Measurements from ENCODE around the gene C2CD4D. TPM values are rescaled to one million over a fixed set of nuclear protein-coding genes. Genes with fewer than 3 reads are reported as not detected.

C2CD4D gene
- total and polyA plus RNA-seq, 5 donors = 0.05 to 0.21 (median 0.14) TPM; not detected in 1

DNA sequence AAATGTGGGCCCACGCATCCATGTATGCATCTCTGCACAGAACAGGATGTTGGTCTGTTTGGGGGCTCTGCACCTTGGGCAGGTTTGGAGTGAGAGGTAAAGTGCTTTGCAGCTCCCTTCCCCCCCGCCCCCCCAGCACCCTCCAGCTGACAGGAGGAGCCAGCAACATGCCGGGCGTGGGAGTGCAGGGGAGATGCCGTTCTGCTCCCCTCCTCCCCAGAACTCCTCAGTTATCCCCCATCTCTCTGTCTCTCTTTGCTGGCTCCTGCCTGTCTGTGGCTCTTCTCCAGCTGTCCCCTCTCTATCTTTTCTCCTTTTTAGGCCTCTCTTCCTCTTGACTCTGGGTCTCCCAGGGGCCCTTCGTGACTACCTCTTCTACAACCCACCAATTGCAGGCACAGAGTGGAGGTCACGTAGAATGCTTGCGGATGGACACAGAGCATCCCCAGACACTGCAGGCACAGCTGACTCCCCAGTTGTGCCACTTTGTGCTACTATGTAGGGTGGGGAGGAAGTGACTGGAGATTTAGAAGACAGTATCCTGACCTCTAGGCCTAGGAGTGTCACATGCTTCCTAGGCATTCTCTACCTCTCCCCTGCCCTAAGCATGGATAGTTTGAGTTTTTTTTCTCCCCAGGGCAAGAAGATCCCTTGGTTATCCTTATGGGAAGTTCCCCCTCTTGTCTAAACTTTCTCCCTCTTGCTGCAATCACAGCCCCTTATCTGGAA lies 6.3 kb downstream of the C2CD4D start:
- Histone ChIP-seq H3K4me1 (ENCODE audit: control insufficient read depth, insufficient read depth, low read length) (peaks cover 3% of the 10 kb centered on the region), H3K27me3 (ENCODE audit: control insufficient read depth, insufficient read depth) (no peaks in the 10 kb centered on the region), H3K9me3 (ENCODE audit: control insufficient read depth, low read length) (no peaks in the 10 kb centered on the region), H3K4me3 (ENCODE audit: low read length) (no peak overlapping the region), H3K27ac (ENCODE audit: low read length) (no peak overlapping the region)
- ATAC-seq (no peak), DNase-seq (no peak)
- 75% methylated on average over 8 of the region's 8 CpGs for WGBS
- intact Hi-C loops (cut with DNase I) = loop anchor here in 2 of 4 donors (10.0 kb wide), 1 partner anchor 239 kb away; no protein-coding TSS in a partner anchor

DNA sequence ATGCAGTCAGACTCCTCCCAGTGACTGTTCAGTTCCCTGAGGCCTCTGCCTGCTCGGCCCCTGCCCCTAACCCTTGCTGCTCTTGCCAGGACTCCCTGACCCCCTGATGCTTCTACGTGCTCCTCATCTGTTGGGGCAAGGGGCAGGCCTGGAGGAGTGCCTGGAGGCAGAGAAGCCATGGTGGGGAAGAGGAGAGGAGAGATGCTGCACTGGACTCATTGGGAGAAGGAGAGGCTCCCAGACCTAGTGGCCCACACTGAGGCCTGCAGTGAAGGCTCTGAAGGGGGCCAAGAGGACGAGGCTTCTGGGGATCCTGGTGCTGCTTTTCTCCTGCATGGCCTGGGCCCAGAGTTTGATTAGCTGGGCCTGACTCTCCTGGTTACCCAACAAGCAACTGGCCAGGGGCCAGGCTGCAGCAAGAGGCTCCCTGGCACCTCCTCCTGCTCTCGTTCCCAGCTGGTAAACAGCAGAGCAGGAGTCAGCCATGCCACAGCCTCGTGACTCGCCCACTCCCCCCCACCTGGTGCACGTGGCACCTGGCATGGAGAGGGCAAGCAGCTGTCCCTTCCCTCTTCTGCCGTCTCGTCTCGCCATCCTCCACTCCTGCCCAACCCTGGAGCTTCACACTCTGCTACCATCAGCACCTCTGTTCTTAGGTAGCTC lies 7.2 kb downstream of the C2CD4D start:
- DNase-seq = peak; percentile 79 to 90 (median 88)

GRCh38 chr1:151831605-151832004 lies 8.0 kb downstream of the C2CD4D start, which contains the start of gene RORC:
Gene RORC, minus strand, starts transcription at chr1:151831802. Its CDS starts 38 bp downstream, at chr1:151831764.
- ATAC-seq = peak; percentile 17 to 67
- Histone ChIP-seq H3K4me3 (ENCODE audit: low read length) (no peak within 1 kb of the TSS), H3K27me3 (ENCODE audit: control insufficient read depth, insufficient read depth) (no peaks in the 10 kb centered on the region), H3K4me1 (ENCODE audit: control insufficient read depth, insufficient read depth, low read length) (peaks cover 3% of the 10 kb centered on the region), H3K27ac (ENCODE audit: low read length) (no peak within 1 kb of the TSS), H3K9me3 (ENCODE audit: control insufficient read depth, low read length) (no peaks in the 10 kb centered on the region)
- intact Hi-C loops (cut with DNase I) = loop anchor here in 2 of 4 donors (10.0 kb wide), 1 partner anchor 237 kb away; no protein-coding TSS in a partner anchor
- 69% methylated on average over 5 of the region's 5 CpGs for WGBS
- peak in 1 of 3 donors; percentile 73 for DNase-seq

More for the DNA sequence above, 7.2 kb downstream of the C2CD4D start:
- H3K4me1 ChIP-seq (ENCODE audit: control insufficient read depth, insufficient read depth, low read length) = peaks cover 3% of the 10 kb centered on the region
- no peak overlapping the region for H3K4me3 ChIP-seq (ENCODE audit: low read length)
- no peaks in the 10 kb centered on the region for H3K27me3 ChIP-seq (ENCODE audit: control insufficient read depth, insufficient read depth)
- 53% methylated on average over 10 of the region's 10 CpGs for WGBS
- H3K27ac ChIP-seq (ENCODE audit: low read length) = no peak overlapping the region
- peak; percentile 61 to 62 for ATAC-seq
- no peaks in the 10 kb centered on the region for H3K9me3 ChIP-seq (ENCODE audit: control insufficient read depth, low read length)
- intact Hi-C loops (cut with DNase I) = loop anchor here in 2 of 4 donors (10.0 kb wide), 1 partner anchor 238 kb away; no protein-coding TSS in a partner anchor

GRCh38 chr1:151831256-151831591 lies 8.4 kb downstream of the C2CD4D start:
- ATAC-seq = no peak
- intact Hi-C loops (cut with DNase I) = loop anchor here in 2 of 4 donors (10.0 kb wide), 1 partner anchor 236 kb away; no protein-coding TSS in a partner anchor
- no peak overlapping the region for H3K4me3 ChIP-seq (ENCODE audit: low read length)
- no peaks in the 10 kb centered on the region for H3K27me3 ChIP-seq (ENCODE audit: control insufficient read depth, insufficient read depth)
- no peaks in the 10 kb centered on the region for H3K9me3 ChIP-seq (ENCODE audit: control insufficient read depth, low read length)
- peaks cover 3% of the 10 kb centered on the region for H3K4me1 ChIP-seq (ENCODE audit: control insufficient read depth, insufficient read depth, low read length)
- WGBS = 80% methylated on average over 4 of the region's 4 CpGs
- H3K27ac ChIP-seq (ENCODE audit: low read length) = no peak overlapping the region
- no peak for DNase-seq

DNA sequence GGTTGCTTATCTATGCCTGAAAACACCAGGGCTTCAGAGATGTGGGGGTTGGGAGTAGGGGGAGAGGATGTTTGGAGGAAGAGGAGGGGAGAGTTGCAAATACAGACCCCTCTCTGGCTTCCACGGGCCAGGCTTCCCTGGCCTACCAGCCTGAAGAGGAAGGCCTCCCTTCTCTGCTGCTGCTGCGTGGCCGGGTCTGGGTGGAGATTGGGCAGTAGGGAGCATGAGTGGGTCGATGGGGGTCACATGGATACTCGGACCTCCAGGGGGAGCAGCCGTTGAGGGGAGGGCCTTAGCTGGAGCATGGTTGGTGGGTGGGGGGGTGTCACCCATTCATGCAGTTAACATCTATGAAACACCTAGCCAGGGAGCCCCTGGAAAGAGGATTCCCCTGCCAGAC lies 9.6 kb downstream of the C2CD4D start:
- ATAC-seq = no peak
- intact Hi-C loops (cut with DNase I) = loop anchor here in 2 of 4 donors (10.0 kb wide), 1 partner anchor 235 kb away; no protein-coding TSS in a partner anchor
- H3K4me3 ChIP-seq (ENCODE audit: low read length) = no peak overlapping the region
- no peaks in the 10 kb centered on the region for H3K27me3 ChIP-seq (ENCODE audit: control insufficient read depth, insufficient read depth)
- H3K4me1 ChIP-seq (ENCODE audit: control insufficient read depth, insufficient read depth, low read length) = peaks cover 3% of the 10 kb centered on the region
- no peak overlapping the region for H3K27ac ChIP-seq (ENCODE audit: low read length)
- no peaks in the 10 kb centered on the region for H3K9me3 ChIP-seq (ENCODE audit: control insufficient read depth, low read length)
- DNase-seq = no peak
- WGBS = 47% methylated on average over 6 of the region's 6 CpGs

DNA sequence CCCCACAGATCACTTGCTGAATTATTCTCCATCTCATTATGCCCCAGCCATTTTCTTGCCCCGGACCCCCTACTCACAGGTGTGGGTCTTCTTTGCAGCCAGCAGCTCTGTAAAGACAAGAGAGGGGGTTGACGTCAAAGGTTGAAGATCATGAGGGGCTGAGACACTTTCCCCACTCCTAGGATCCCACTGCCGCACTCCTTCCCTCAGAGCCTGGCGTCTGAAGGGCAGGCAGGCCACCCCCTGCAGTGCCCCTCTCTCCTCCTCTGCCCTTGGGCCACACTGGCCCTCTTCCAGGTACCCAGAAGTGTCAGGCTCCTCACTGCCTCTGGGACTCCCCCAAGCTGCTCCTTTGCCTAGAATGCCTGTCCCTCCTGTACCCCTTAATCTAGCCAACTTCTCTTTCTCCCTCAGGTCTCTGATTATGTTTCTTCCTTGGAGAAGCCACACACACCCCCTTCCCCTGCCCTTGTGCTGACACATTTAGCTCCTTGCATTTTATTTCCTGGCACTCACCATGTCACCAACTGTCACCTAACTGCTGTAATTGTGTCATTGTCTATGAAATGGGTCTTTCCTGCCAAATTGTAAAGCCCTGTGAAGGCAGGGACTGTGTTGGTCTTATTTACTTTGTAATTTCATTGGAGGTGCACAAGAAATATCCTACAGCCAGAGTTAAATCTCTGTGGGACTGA lies 10.1 kb downstream of the C2CD4D start:
- no peak for ATAC-seq
- Histone ChIP-seq H3K4me3 (ENCODE audit: low read length) (no peak overlapping the region), H3K27me3 (ENCODE audit: control insufficient read depth, insufficient read depth) (no peaks in the 10 kb centered on the region), H3K9me3 (ENCODE audit: control insufficient read depth, low read length) (no peaks in the 10 kb centered on the region), H3K27ac (ENCODE audit: low read length) (no peak overlapping the region), H3K4me1 (ENCODE audit: control insufficient read depth, insufficient read depth, low read length) (peaks cover 3% of the 10 kb centered on the region)
- DNase-seq = peak in 1 of 3 donors; percentile 37
- 42% methylated on average over 4 of the region's 4 CpGs for WGBS
- intact Hi-C loops (cut with DNase I) = loop anchor here in 2 of 4 donors (10.0 kb wide), 1 partner anchor 235 kb away; no protein-coding TSS in a partner anchor

DNA sequence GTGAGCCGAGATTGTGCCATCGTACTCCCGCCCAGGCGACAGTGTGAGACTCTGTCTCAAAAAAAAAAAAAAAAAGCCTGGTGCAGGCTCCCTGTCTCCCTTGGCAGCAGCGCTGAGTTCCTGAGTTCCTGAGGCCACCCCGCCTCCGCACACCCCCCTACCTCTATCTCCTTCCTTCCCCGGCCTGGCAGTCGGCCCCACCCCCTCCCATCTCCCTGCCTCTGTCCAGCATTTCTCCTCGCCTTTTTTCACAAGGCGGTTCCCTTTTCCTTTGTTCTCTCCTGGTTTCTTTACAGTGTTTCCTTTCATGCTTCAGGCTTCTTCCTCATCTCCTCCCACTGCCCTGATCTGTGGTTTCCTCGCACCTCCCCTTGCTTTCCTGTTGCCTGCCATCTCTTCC lies 10.7 kb downstream of the C2CD4D start:
- H3K27ac ChIP-seq (ENCODE audit: low read length) = no peak overlapping the region
- 6% methylated on average over 12 of the region's 12 CpGs for WGBS
- DNase-seq (peak; percentile 55 to 85 (median 83)), ATAC-seq (peak; percentile 39 to 67)
- H3K4me1 ChIP-seq (ENCODE audit: control insufficient read depth, insufficient read depth, low read length) = peaks cover 3% of the 10 kb centered on the region
- intact Hi-C loops (cut with DNase I) = no loop called here
- H3K27me3 ChIP-seq (ENCODE audit: control insufficient read depth, insufficient read depth) = no peaks in the 10 kb centered on the region
- H3K9me3 ChIP-seq (ENCODE audit: control insufficient read depth, low read length) = no peaks in the 10 kb centered on the region
- H3K4me3 ChIP-seq (ENCODE audit: low read length) = no peak overlapping the region

GRCh38 chr1:151827853-151828252 lies 11.8 kb downstream of the C2CD4D start:
- intact Hi-C loops (cut with DNase I) = no loop called here
- Histone ChIP-seq H3K27me3 (ENCODE audit: control insufficient read depth, insufficient read depth) (no peaks in the 10 kb centered on the region), H3K4me3 (ENCODE audit: low read length) (no peak overlapping the region), H3K4me1 (ENCODE audit: control insufficient read depth, insufficient read depth, low read length) (peaks cover 3% of the 10 kb centered on the region), H3K27ac (ENCODE audit: low read length) (no peak overlapping the region), H3K9me3 (ENCODE audit: control insufficient read depth, low read length) (no peaks in the 10 kb centered on the region)
- no peak for ATAC-seq
- peak in 1 of 3 donors; percentile 19 for DNase-seq
- WGBS = 59% methylated on average over 9 of the region's 9 CpGs

GRCh38 chr1:151825751-151826660 lies 13.6 kb downstream of the C2CD4D start:
- Histone ChIP-seq H3K9me3 (ENCODE audit: control insufficient read depth, low read length) (no peaks in the 10 kb centered on the region), H3K27ac (ENCODE audit: low read length) (no peak overlapping the region), H3K4me3 (ENCODE audit: low read length) (no peak overlapping the region), H3K4me1 (ENCODE audit: control insufficient read depth, insufficient read depth, low read length) (peaks cover 3% of the 10 kb centered on the region), H3K27me3 (ENCODE audit: control insufficient read depth, insufficient read depth) (no peaks in the 10 kb centered on the region)
- intact Hi-C loops (cut with DNase I) = no loop called here
- ATAC-seq = no peak
- 54% methylated on average over 21 of the region's 21 CpGs for WGBS
- DNase-seq = peak in 1 of 3 donors; percentile 67

- Histone ChIP-seq H3K27ac (ENCODE audit: low read length) (no peak overlapping the region), H3K4me3 (ENCODE audit: low read length) (no peak overlapping the region), H3K9me3 (ENCODE audit: control insufficient read depth, low read length) (no peaks in the 10 kb centered on the region), H3K4me1 (ENCODE audit: control insufficient read depth, insufficient read depth, low read length) (peaks cover 3% of the 10 kb centered on the region), H3K27me3 (ENCODE audit: control insufficient read depth, insufficient read depth) (no peaks in the 10 kb centered on the region)
- DNase-seq = peak in 1 of 3 donors; percentile 32
- intact Hi-C loops (cut with DNase I) = no loop called here
- no peak for ATAC-seq
- WGBS = 76% methylated on average over 9 of the region's 9 CpGs
Measured at GRCh38 chr1:151825204-151825603, 14.4 kb downstream of the C2CD4D start.
